22Rv1 (cell line): Measurements from ENCODE around the gene EIF1B.
"Not testable (repeated sequence)": the region's sequence is repeated elsewhere in the genome, so short reads cannot be mapped to it uniquely, and the experiment has no call there.

Experiments used
- H3K27ac ChIP-seq: fragments of 450-650 bp; 2 replicates; pipeline ENCODE4 v1.5.1; 2017
- CTCF ChIP-seq: fragments of 450-650 bp; IDR thresholded peaks from 2 replicates; pipeline ENCODE4 v1.5.1; 2017; ENCODE audit warnings: mild to moderate bottlenecking
- ZFX ChIP-seq: fragments of 450-650 bp; IDR thresholded peaks from 2 replicates; pipeline ENCODE4 v1.6.1; 2017; ENCODE audit warnings: antibody characterized with exemption, borderline replicate concordance

EIF1B gene

GRCh38 chr3:40281995-40282394, 27.5 kb upstream of the EIF1B start:
- no peak overlapping the region for H3K27ac ChIP-seq
- no peak for TF ChIP-seq CTCF

- not testable (repeated sequence) for H3K27ac ChIP-seq
These were observed 26.4 kb upstream of the EIF1B start for GRCh38 chr3:40283057-40283456.

- TF ChIP-seq CTCF (no peak), ZFX (no peak)
- no peak overlapping the region for H3K27ac ChIP-seq
These were observed 22.3 kb upstream of the EIF1B start for GRCh38 chr3:40287248-40287647.

GRCh38 chr3:40290396-40290795, 19.1 kb upstream of the EIF1B start:
- H3K27ac ChIP-seq = no peak overlapping the region
- no peak for TF ChIP-seq CTCF
- no peak for TF ChIP-seq ZFX

- no peak overlapping the region for H3K27ac ChIP-seq
- TF ChIP-seq CTCF (no peak), ZFX (no peak)
These were observed 18.0 kb upstream of the EIF1B start for GRCh38 chr3:40291471-40291870.

GRCh38 chr3:40292637-40293349, 16.7 kb upstream of the EIF1B start:
- TF ChIP-seq ZFX (no peak), CTCF (no peak)
- H3K27ac ChIP-seq = no peak overlapping the region

- TF ChIP-seq CTCF = no peak
- TF ChIP-seq ZFX = no peak
- no peak overlapping the region for H3K27ac ChIP-seq
These were observed 15.1 kb upstream of the EIF1B start for GRCh38 chr3:40294434-40294833.

- no peak overlapping the region for H3K27ac ChIP-seq
- TF ChIP-seq CTCF = no peak
- no peak for TF ChIP-seq ZFX
These were observed 11.4 kb upstream of the EIF1B start for GRCh38 chr3:40298075-40298474.
